Aorta (tissue), 5 donors: ENCODE data around the gene SLC9C2. TPM values are rescaled to one million over a fixed set of nuclear protein-coding genes. Genes with fewer than 3 reads are reported as not detected.
A peak's percentile ranks its signal among the peaks of the same experiment; 100 is the strongest.
"Not testable (repeated sequence)": the region's sequence is repeated elsewhere in the genome, so short reads cannot be mapped to it uniquely, and the experiment has no call there.

Experiments
- ATAC-seq: fragments of 200-7000 bp; cut with Tn5 transposase; one replicate; pipeline ENCODE4 v1.9.1; 2022; ENCODE audit warnings: moderate library complexity; ENCODE audit not compliant: low FRiP score
- DNase-seq, 2 donors: peaks; one replicate each; pipeline ENCODE4 v3.0.0-alpha.2; 2020
- H3K27ac ChIP-seq, 2 donors: one replicate each; pipeline ENCODE4 v1.5.1; 2013; ENCODE audit warnings: low read length in 2 of 2, mild to moderate bottlenecking in 2 of 2, moderate library complexity in 2 of 2, control low read depth in 1 of 2, inconsistent platforms in 1 of 2, low read depth in 1 of 2
- H3K27me3 ChIP-seq, 2 donors: one replicate each; pipeline ENCODE4 v1.6.1; 2013; ENCODE audit warnings: control low read depth in 1 of 2, low read length in 1 of 2, mild to moderate bottlenecking in 1 of 2, moderate library complexity in 1 of 2; ENCODE audit not compliant: insufficient read depth in 2 of 2, control insufficient read depth in 1 of 2
- H3K36me3 ChIP-seq, 2 donors: one replicate each; pipeline ENCODE4 v1.6.1; 2013; ENCODE audit warnings: control low read depth in 1 of 2, low read length in 1 of 2, mild to moderate bottlenecking in 1 of 2; ENCODE audit not compliant: insufficient read depth in 2 of 2, control insufficient read depth in 1 of 2
- H3K4me1 ChIP-seq, 2 donors: one replicate each; pipeline ENCODE4 v1.6.1; 2013; ENCODE audit warnings: low read length in 2 of 2, control low read depth in 1 of 2, mild to moderate bottlenecking in 1 of 2, moderate library complexity in 1 of 2; ENCODE audit not compliant: insufficient read depth in 2 of 2, control insufficient read depth in 1 of 2
- H3K4me3 ChIP-seq, 2 donors: one replicate each; pipeline ENCODE4 v1.5.1; 2013; ENCODE audit warnings: low read length in 2 of 2, control low read depth in 1 of 2, mild to moderate bottlenecking in 1 of 2
- H3K9me3 ChIP-seq: one replicate; pipeline ENCODE4 v1.6.1; 2013; ENCODE audit warnings: mild to moderate bottlenecking, low read length; ENCODE audit not compliant: control insufficient read depth
- WGBS, 2 donors: extraction: QIAGEN DNeasy Blood & Tissue Kit; methylation state at CpG; one replicate each; pipeline ENCODE4 v1.1.7; 2013; 5-methylcytosine and 5-hydroxymethylcytosine counted together
- intact Hi-C, 2 donors: fragments of 100-400 bp; cut with DNase I; formaldehyde crosslinking; loops; one replicate each; pipeline versions ENCODE4 v1.14.2 to v1.15.0; 2022
- polyA plus RNA-seq, 2 donors: library from polyadenylated mRNA; stranded (reverse); fragments of 200-250 nt; gene quantifications; one replicate each; pipeline ENCODE4 v1.2.3, GENCODE V29; 2013
- total RNA-seq, 2 donors: library from RNA; stranded (reverse); fragmentation: NEBNext Ultra II Directional; extraction: Animal tissue kit (Norgen Biotek cat#: 25700); gene quantifications; one replicate each; pipeline ENCODE4 v1.2.1, GENCODE V29; 2021
- donor health status: healthy with polysubstance abuse.
- donor health status: Bipolar disorder and iron deficiency.
- donor health status: DM: no; HTN: no; CAD: no.
- donor health status: DM: no; HTN: no; CAD: no.
- donor health status: DM: yes; HTN: yes; CAD: no.

The SLC9C2 gene
- total and polyA plus RNA-seq, 4 donors = not detected

GRCh38 chr1:173475564-173476196, 127.2 kb downstream of the SLC9C2 start:
- 23 to 24% methylated on average over 5 of the region's 5 CpGs for WGBS, 2 donors
- Histone ChIP-seq H3K27me3 (no peaks in the 10 kb centered on the region), H3K9me3 (no peaks in the 10 kb centered on the region), H3K36me3 (no peaks in the 10 kb centered on the region), H3K4me1 (no peaks in the 10 kb centered on the region), H3K27ac (peak overlapping the region in 1 of 2 donors; percentile 47), H3K4me3 (peak overlapping the region in 1 of 2 donors; percentile 32)
- intact Hi-C loops = loop anchor here (2.0 to 5.0 kb wide), 3 partner anchors 45 to 392 kb away; partner anchors contain the start of genes GAS5 (in 1 of the 2) and ZBTB37 (in 1 of the 2)
- ATAC-seq = no peak
- no peak for DNase-seq

- peak overlapping the region in 1 of 2 donors; percentile 26 for H3K27ac ChIP-seq
- H3K9me3 ChIP-seq, H3K4me3 ChIP-seq, H3K36me3 ChIP-seq, H3K27me3 ChIP-seq, DNase-seq, H3K4me1 ChIP-seq, ATAC-seq: not testable (repeated sequence)
- WGBS, 2 donors = 77 to 81% methylated on average over 17 of the region's 17 CpGs
- intact Hi-C loops = loop anchor here in 1 of 2 donors (5.0 kb wide), 2 partner anchors 352 to 392 kb away; partner anchors contain the start of genes GAS5 and ZBTB37
Observed at GRCh38 chr1:173474780-173475421, 128.0 kb downstream of the SLC9C2 start.

- Histone ChIP-seq H3K4me3 (peak overlapping the region in 1 of 2 donors; percentile 18), H3K9me3 (no peaks in the 10 kb centered on the region), H3K27ac (peak overlapping the region; percentile 42 to 49), H3K27me3 (no peaks in the 10 kb centered on the region), H3K36me3 (no peaks in the 10 kb centered on the region), H3K4me1 (no peaks in the 10 kb centered on the region)
- DNase-seq (no peak), ATAC-seq (no peak)
- intact Hi-C loops = no loop called here
- WGBS, 2 donors = 60 to 82% methylated on average over 5 of the region's 5 CpGs
Observed at GRCh38 chr1:173474097-173474779, 128.6 kb downstream of the SLC9C2 start.

- no peak for ATAC-seq
- Histone ChIP-seq H3K4me3 (peak overlapping the region in 1 of 2 donors; percentile 18), H3K27ac (peak overlapping the region; percentile 49 to 62), H3K27me3 (no peaks in the 10 kb centered on the region), H3K4me1 (no peaks in the 10 kb centered on the region), H3K36me3 (no peaks in the 10 kb centered on the region), H3K9me3 (no peaks in the 10 kb centered on the region)
- intact Hi-C loops = no loop called here
- 8 to 15% methylated on average over 2 of the region's 2 CpGs for whole genome bisulfite sequencing, 2 donors
- no peak for DNase-seq
Observed at GRCh38 chr1:173473599-173474011, 129.3 kb downstream of the SLC9C2 start.

GRCh38 chr1:173470608-173471007, 132.3 kb downstream of the SLC9C2 start:
- no peak for ATAC-seq
- no peak overlapping the region for H3K27ac ChIP-seq
- no peaks in the 10 kb centered on the region for H3K4me1 ChIP-seq
- H3K27me3 ChIP-seq = no peaks in the 10 kb centered on the region
- H3K9me3 ChIP-seq = no peaks in the 10 kb centered on the region
- no peak for DNase-seq
- H3K36me3 ChIP-seq = no peaks in the 10 kb centered on the region
- WGBS, 2 donors = 95 to 98% methylated on average over 4 of the region's 4 CpGs
- no peak overlapping the region for H3K4me3 ChIP-seq
- intact Hi-C loops = no loop called here

- Histone ChIP-seq H3K27ac (no peak overlapping the region), H3K4me3 (no peak overlapping the region), H3K36me3 (no peaks in the 10 kb centered on the region), H3K4me1 (no peaks in the 10 kb centered on the region), H3K9me3 (no peaks in the 10 kb centered on the region), H3K27me3 (no peaks in the 10 kb centered on the region)
- WGBS, 2 donors = 92 to 94% methylated on average over 3 of the region's 3 CpGs
- DNase-seq (no peak), ATAC-seq (no peak)
- intact Hi-C loops = no loop called here
Observed at GRCh38 chr1:173469656-173470055, 133.2 kb downstream of the SLC9C2 start.

- WGBS, 2 donors = 89 to 95% methylated on average over 4 of the region's 4 CpGs
- H3K27me3 ChIP-seq = no peaks in the 10 kb centered on the region
- DNase-seq = no peak
- no peaks in the 10 kb centered on the region for H3K4me1 ChIP-seq
- no peak for ATAC-seq
- H3K9me3 ChIP-seq = no peaks in the 10 kb centered on the region
- intact Hi-C loops = no loop called here
- H3K36me3 ChIP-seq = no peaks in the 10 kb centered on the region
- no peak overlapping the region for H3K27ac ChIP-seq
- H3K4me3 ChIP-seq = no peak overlapping the region
Observed at GRCh38 chr1:173467426-173467825, 135.4 kb downstream of the SLC9C2 start.

GRCh38 chr1:173464185-173464584, 138.7 kb downstream of the SLC9C2 start:
- WGBS, 2 donors = 76 to 84% methylated on average over 2 of the region's 2 CpGs
- H3K4me1 ChIP-seq, intact Hi-C loops: not testable (repeated sequence)

More at GRCh38 chr1:173464185-173464584, 138.7 kb downstream of the SLC9C2 start:
- H3K36me3 ChIP-seq, H3K27ac ChIP-seq, ATAC-seq, DNase-seq, H3K9me3 ChIP-seq, H3K27me3 ChIP-seq, H3K4me3 ChIP-seq: not testable (repeated sequence)
